GM23338 (cell line): Measurements from ENCODE around the gene CDC42BPB. TPM values are rescaled to one million over a fixed set of nuclear protein-coding genes. Genes with fewer than 3 reads are reported as not detected.

Experiments used
- ATAC-seq: fragments of 200-7000 bp; cut with Tn5 transposase; 3 replicates; pipeline ENCODE4 v1.9.1; 2020
- DNase-seq: peaks from one replicate; pipeline ENCODE4 v3.0.0-alpha.2; 2015; ENCODE audit warnings: low spot score
- H2AFZ ChIP-seq: fragments of 200-600 bp; sonication (generic); 2 replicates; pipeline ENCODE4 v1.8.0; 2016; ENCODE audit warnings: antibody characterized with exemption, mild to moderate bottlenecking, moderate library complexity
- H3F3A ChIP-seq: fragments of 200-600 bp; sonication (generic); replicated peaks from 2 replicates; pipeline ENCODE4 v1.8.0; 2017; ENCODE audit warnings: antibody characterized with exemption, mixed run types, low read depth
- H3K27ac ChIP-seq: fragments of 200-600 bp; sonication (generic); 2 replicates; pipeline ENCODE4 v1.6.1; 2016; ENCODE audit warnings: low read depth
- H3K27me3 ChIP-seq: fragments of 200-600 bp; sonication (generic); 2 replicates; pipeline ENCODE4 v1.8.0; 2016; ENCODE audit warnings: mild to moderate bottlenecking, mixed run types, moderate library complexity; ENCODE audit not compliant: insufficient read depth
- H3K36me3 ChIP-seq: fragments of 200-600 bp; sonication (generic); 2 replicates; pipeline ENCODE4 v1.8.0; 2016; ENCODE audit warnings: mild to moderate bottlenecking; ENCODE audit not compliant: insufficient read depth
- H3K4me1 ChIP-seq: fragments of 200-600 bp; sonication (generic); 2 replicates; pipeline ENCODE4 v1.8.0; 2016; ENCODE audit warnings: mild to moderate bottlenecking, moderate library complexity; ENCODE audit not compliant: insufficient read depth
- H3K4me2 ChIP-seq: fragments of 200-600 bp; sonication (generic); 2 replicates; pipeline ENCODE4 v1.7.1; 2017; ENCODE audit warnings: mixed run types
- H3K4me3 ChIP-seq: fragments of 200-600 bp; sonication (generic); 2 replicates; pipeline ENCODE4 v1.6.1; 2016; ENCODE audit warnings: mixed run types
- H3K79me2 ChIP-seq: fragments of 200-600 bp; sonication (generic); replicated peaks from 2 replicates; pipeline ENCODE4 v1.8.0; 2017; ENCODE audit warnings: mild to moderate bottlenecking; ENCODE audit not compliant: insufficient read depth
- H3K9me2 ChIP-seq: fragments of 200-600 bp; sonication (generic); 2 replicates; pipeline ENCODE4 v1.8.0; 2017; ENCODE audit not compliant: insufficient read depth
- H4K20me1 ChIP-seq: fragments of 200-600 bp; sonication (generic); replicated peaks from 2 replicates; pipeline ENCODE4 v1.8.0; 2017; ENCODE audit warnings: mild to moderate bottlenecking; ENCODE audit not compliant: insufficient read depth
- H3K27ac Mint-ChIP-seq: 2 replicates; pipeline ENCODE4 v1.8.0; 2020; ENCODE audit warnings: inconsistent platforms, mild to moderate bottlenecking, moderate library complexity, mixed read lengths
- H3K27me3 Mint-ChIP-seq: 3 replicates; pipeline ENCODE4 v1.8.0; 2022; ENCODE audit warnings: low read depth, mild to moderate bottlenecking, moderate library complexity, mixed read lengths, inconsistent platforms; ENCODE audit not compliant: insufficient read depth, poor library complexity
- H3K36me3 Mint-ChIP-seq: 3 replicates; pipeline ENCODE4 v1.8.0; 2021; ENCODE audit warnings: low read depth, mild to moderate bottlenecking, inconsistent platforms, moderate library complexity, mixed read lengths
- H3K4me1 Mint-ChIP-seq: 3 replicates; pipeline ENCODE4 v1.8.0; 2020; ENCODE audit warnings: mild to moderate bottlenecking, inconsistent platforms, mixed read lengths
- H3K4me3 Mint-ChIP-seq: 3 replicates; pipeline ENCODE4 v1.8.0; 2021; ENCODE audit warnings: moderate library complexity, mild to moderate bottlenecking, inconsistent platforms, mixed read lengths
- H3K9me3 Mint-ChIP-seq: 3 replicates; pipeline ENCODE4 v1.8.0; 2020; ENCODE audit warnings: moderate library complexity, mild to moderate bottlenecking, inconsistent platforms, mixed read lengths
- CREB1 ChIP-seq: fragments of 250-450 bp; sonication (Bioruptor Pico); IDR thresholded peaks from 2 replicates; pipeline ENCODE4 v1.5.0; 2020; ENCODE audit warnings: low read depth, mild to moderate bottlenecking, moderate library complexity
- CTCF ChIP-seq, 2 experiments: fragments of 200-600 bp in 1 of 2; sonication (generic) in 1 of 2; conservative IDR thresholded peaks; 2 replicates each; pipeline versions ENCODE4 v1.5.1 to v1.6.1; 2016 to 2017; ENCODE audit warnings: antibody characterized with exemption in 2 of 2, low read depth in 2 of 2, mild to moderate bottlenecking in 2 of 2, moderate library complexity in 1 of 2
- EZH2 ChIP-seq: fragments of 200-600 bp; sonication (generic); IDR thresholded peaks from one replicate; pipeline ENCODE4 v1.8.0; 2017; ENCODE audit warnings: antibody characterized with exemption, mild to moderate bottlenecking, low read depth; ENCODE audit not compliant: unreplicated experiment
- EZH2phosphoT487 ChIP-seq: fragments of 200-600 bp; sonication (generic); IDR thresholded peaks from one replicate; pipeline ENCODE4 v1.8.1; 2018; ENCODE audit warnings: antibody characterized with exemption; ENCODE audit not compliant: unreplicated experiment
- JUNB ChIP-seq: IDR thresholded peaks from one replicate; pipeline ENCODE4 v1.6.1; 2016; ENCODE audit warnings: antibody characterized with exemption; ENCODE audit not compliant: unreplicated experiment
- NANOG ChIP-seq: IDR thresholded peaks from 2 replicates; pipeline ENCODE4 v1.6.1; 2016; ENCODE audit warnings: antibody characterized with exemption, borderline replicate concordance
- STAT1 ChIP-seq: IDR thresholded peaks from one replicate; pipeline ENCODE4 v1.6.1; 2016; ENCODE audit warnings: antibody characterized with exemption; ENCODE audit not compliant: unreplicated experiment
- ZNF114 ChIP-seq: fragments of 250-450 bp; sonication (Bioruptor Pico); IDR thresholded peaks from 2 replicates; pipeline ENCODE4 v1.5.0; 2020; ENCODE audit warnings: mild to moderate bottlenecking, moderate library complexity
- ZNF331 ChIP-seq: fragments of 250-450 bp; sonication (Bioruptor Pico); IDR thresholded peaks from 2 replicates; pipeline ENCODE4 v1.5.0; 2020; ENCODE audit warnings: low read depth, mild to moderate bottlenecking, moderate library complexity
- polyA plus RNA-seq: library from polyadenylated mRNA; unstranded; fragments of >200 nt; fragmentation: Nextera tagmentation; extraction: Ambion mirVana; gene quantifications from 2 replicates; pipeline ENCODE4 v1.2.1, GENCODE V29; 2016
- total RNA-seq: library from RNA; depleted of rRNA; stranded (reverse); fragments of >200 nt; shearing (Covaris generic); gene quantifications from 2 replicates; pipeline ENCODE4 v1.2.3, GENCODE V29; 2014
- TF ChIP-seq, protein P1 (sequence below): IDR thresholded peaks from one replicate; pipeline ENCODE4 v1.6.1; 2018; ENCODE audit warnings: antibody characterized with exemption; ENCODE audit not compliant: unreplicated experiment
- TF ChIP-seq, protein P2 (sequence below): IDR thresholded peaks from 2 replicates; pipeline ENCODE4 v1.6.1; 2016; ENCODE audit warnings: antibody characterized with exemption

CDC42BPB gene
- total and polyA plus RNA-seq, 2 experiments from 2014 or later: 12.3 to 127 TPM

- TF ChIP-seq CTCF (conservative IDR thresholded peaks at IDR 0.05; ENCODE audit: low read depth in 2 of 2) (no peak), ZNF114 (CRISPR knock-in tag) (no peak), EZH2 (no peak)
- TF ChIP-seq, protein P1, sequence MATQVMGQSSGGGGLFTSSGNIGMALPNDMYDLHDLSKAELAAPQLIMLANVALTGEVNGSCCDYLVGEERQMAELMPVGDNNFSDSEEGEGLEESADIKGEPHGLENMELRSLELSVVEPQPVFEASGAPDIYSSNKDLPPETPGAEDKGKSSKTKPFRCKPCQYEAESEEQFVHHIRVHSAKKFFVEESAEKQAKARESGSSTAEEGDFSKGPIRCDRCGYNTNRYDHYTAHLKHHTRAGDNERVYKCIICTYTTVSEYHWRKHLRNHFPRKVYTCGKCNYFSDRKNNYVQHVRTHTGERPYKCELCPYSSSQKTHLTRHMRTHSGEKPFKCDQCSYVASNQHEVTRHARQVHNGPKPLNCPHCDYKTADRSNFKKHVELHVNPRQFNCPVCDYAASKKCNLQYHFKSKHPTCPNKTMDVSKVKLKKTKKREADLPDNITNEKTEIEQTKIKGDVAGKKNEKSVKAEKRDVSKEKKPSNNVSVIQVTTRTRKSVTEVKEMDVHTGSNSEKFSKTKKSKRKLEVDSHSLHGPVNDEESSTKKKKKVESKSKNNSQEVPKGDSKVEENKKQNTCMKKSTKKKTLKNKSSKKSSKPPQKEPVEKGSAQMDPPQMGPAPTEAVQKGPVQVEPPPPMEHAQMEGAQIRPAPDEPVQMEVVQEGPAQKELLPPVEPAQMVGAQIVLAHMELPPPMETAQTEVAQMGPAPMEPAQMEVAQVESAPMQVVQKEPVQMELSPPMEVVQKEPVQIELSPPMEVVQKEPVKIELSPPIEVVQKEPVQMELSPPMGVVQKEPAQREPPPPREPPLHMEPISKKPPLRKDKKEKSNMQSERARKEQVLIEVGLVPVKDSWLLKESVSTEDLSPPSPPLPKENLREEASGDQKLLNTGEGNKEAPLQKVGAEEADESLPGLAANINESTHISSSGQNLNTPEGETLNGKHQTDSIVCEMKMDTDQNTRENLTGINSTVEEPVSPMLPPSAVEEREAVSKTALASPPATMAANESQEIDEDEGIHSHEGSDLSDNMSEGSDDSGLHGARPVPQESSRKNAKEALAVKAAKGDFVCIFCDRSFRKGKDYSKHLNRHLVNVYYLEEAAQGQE: no peak
- TF ChIP-seq, protein P2, sequence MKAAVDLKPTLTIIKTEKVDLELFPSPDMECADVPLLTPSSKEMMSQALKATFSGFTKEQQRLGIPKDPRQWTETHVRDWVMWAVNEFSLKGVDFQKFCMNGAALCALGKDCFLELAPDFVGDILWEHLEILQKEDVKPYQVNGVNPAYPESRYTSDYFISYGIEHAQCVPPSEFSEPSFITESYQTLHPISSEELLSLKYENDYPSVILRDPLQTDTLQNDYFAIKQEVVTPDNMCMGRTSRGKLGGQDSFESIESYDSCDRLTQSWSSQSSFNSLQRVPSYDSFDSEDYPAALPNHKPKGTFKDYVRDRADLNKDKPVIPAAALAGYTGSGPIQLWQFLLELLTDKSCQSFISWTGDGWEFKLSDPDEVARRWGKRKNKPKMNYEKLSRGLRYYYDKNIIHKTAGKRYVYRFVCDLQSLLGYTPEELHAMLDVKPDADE: no peak
Measured at GRCh38 chr14:102889615-102890014, 167.7 kb downstream of the CDC42BPB start (continued).

- DNase-seq (no peak), ATAC-seq (no peak)
- Mint-ChIP-seq H3K9me3 (no peaks in the 10 kb centered on the region), H3K4me3 (no peak overlapping the region), H3K27ac (no peak overlapping the region), H3K36me3 (no peaks in the 10 kb centered on the region), H3K27me3 (no peaks in the 10 kb centered on the region), H3K4me1 (peaks cover 6% of the 10 kb centered on the region; the same call in 1 of the 3 replicates)
- no peak overlapping the region for H3K4me3 ChIP-seq
- no peak overlapping the region for H2AFZ ChIP-seq
- H3F3A ChIP-seq: no peaks in the 10 kb centered on the region
- H4K20me1 ChIP-seq: no peaks in the 10 kb centered on the region
- no peaks in the 10 kb centered on the region for H3K9me2 ChIP-seq
- H3K4me2 ChIP-seq: no peak overlapping the region
- H3K4me1 ChIP-seq: no peaks in the 10 kb centered on the region
- H3K27me3 ChIP-seq: no peaks in the 10 kb centered on the region
- H3K27ac ChIP-seq: no peak overlapping the region
- no peaks in the 10 kb centered on the region for H3K36me3 ChIP-seq
- no peaks in the 10 kb centered on the region for H3K79me2 ChIP-seq
- TF ChIP-seq EZH2 (no peak), ZNF331 (CRISPR knock-in tag) (no peak), ZNF114 (CRISPR knock-in tag) (no peak), EZH2phosphoT487 (no peak), CREB1 (CRISPR knock-in tag) (no peak), CTCF (conservative IDR thresholded peaks at IDR 0.05; ENCODE audit: low read depth in 2 of 2) (no peak), JUNB (no peak), NANOG (no peak), STAT1 (no peak)
- TF ChIP-seq, protein P1: no peak
Measured at GRCh38 chr14:102888748-102889147, 168.6 kb downstream of the CDC42BPB start.
